Skin of body (tissue), 2 donors: ENCODE measurements around the gene TIMM29. TPM values are rescaled to one million over a fixed set of nuclear protein-coding genes. Genes with fewer than 3 reads are reported as not detected.

ENCODE experiments used
- DNase-seq: peaks from one replicate; lab custom pipeline; 2025; lab: John Stamatoyannopoulos, UW
- total RNA-seq: library from RNA; depleted of rRNA; stranded (reverse); fragments of >200 nt; gene quantifications from one replicate; pipeline ENCODE4 v1.2.3, GENCODE V29; 2014

TIMM29 gene
- total RNA-seq, result 16.3 TPM

- peak; percentile 97 for DNase-seq
Measured at GRCh38 chr19:10928563-10929401, at the start of gene TIMM29, which contains the start of gene YIPF2. TIMM29 (plus strand) TSS chr19:10928811; CDS start chr19:10928823, 12 bp downstream. YIPF2 (minus strand) TSS chr19:10928639; CDS start chr19:10928410, 229 bp downstream.

DNA sequence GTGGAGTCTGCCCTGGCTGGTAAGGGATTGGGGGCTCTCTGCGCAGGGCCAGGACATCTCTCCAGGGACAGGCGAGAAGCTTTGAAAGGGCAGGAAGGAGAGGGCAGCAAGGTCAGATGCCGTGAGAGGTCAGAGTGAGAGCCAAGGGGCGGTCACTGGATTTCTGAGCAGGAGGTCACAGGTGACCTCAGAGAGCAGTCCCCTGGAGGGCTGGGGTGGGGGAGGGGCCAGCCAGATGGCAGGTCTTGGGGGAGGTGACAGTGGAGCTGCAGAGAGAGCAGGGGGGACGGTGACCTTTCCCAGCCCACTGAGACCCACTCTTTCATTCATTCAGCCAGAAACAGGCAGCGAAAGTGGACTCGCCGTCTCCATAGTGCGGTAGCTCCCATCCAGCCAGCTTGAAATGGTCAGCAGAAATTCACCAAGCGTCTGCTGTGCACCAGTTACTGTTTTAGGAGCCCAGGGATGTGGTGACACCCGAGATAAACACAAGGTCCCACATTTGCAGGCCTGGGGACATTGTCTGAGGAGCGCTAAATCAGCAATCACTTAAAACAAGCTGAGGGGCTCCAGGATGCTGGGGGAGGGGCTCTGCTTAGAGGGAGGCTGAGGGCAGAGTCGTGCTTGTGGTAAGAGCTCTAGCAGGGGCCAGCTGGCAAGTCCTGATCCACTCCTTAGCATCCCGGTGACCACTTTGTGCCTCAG, 47.1 kb upstream of the TIMM29 start:
- DNase-seq, result no peak

DNA sequence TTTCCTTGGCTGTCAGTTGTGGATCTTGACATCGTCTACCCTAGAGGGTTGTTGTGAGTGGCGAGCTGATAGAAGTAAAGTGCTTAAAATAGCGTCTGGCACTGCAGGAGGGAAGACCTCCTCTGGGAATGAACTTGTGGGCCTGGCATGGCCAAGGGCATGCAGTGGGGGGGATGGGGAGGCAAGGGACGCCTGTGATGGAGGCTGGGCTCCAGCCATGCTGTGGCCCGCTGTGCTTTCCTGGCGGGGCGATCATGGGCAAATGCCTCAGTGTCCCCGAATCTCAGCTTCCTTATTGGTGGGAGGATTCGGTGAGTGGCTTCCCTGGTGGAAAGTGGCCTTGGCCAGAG, 46.5 kb upstream of the TIMM29 start:
- DNase-seq, result no peak

GRCh38 chr19:10884274-10884673, 44.3 kb upstream of the TIMM29 start:
- no peak for DNase-seq

DNA sequence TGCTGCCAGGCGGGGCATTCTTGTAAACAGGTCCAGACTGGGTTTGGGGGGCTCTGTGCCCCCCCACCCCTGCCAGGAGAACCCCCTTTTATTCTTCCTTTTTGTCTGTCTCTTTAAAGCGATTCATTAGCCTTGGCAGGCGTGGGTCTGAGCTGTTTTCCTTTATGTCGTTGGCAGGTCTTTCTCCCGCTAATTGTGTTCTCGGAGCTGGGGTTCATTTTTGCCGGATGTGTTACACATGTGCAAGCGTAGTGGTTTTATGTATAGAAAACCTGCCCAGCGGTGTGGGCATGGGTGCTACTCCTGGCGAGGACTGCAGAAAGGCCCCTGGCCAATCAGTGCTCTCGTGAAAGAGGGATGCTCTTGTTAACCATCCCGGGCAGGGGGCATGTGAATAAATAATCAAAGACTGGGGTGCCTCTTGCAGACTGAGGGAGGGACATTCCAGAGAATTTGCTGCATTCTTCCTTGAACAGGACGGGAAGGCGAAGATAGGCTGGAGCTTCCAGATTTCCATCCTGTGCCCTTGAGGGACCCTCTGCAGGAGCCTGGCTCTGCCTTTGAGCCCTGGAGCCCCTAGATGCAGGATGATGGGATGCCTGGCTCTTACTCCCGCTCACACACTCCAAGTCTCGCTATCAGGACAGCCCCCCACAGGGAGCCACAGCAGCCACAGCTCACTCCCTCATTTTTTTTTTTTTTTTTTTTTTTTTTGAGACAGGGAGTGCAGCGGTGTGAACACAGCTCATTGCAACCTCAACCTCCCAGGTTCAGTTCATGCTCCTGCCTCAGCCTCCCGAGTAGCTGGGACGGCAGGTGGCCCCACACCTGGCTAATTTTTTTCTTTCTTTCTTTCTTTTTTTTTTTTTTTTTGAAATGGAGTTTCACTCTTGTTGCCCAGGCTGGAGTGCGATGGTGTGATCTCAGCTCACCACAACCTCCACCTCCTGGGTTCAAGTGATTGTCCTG, 43.1 kb upstream of the TIMM29 start:
- DNase-seq, result peak; percentile 48

DNA sequence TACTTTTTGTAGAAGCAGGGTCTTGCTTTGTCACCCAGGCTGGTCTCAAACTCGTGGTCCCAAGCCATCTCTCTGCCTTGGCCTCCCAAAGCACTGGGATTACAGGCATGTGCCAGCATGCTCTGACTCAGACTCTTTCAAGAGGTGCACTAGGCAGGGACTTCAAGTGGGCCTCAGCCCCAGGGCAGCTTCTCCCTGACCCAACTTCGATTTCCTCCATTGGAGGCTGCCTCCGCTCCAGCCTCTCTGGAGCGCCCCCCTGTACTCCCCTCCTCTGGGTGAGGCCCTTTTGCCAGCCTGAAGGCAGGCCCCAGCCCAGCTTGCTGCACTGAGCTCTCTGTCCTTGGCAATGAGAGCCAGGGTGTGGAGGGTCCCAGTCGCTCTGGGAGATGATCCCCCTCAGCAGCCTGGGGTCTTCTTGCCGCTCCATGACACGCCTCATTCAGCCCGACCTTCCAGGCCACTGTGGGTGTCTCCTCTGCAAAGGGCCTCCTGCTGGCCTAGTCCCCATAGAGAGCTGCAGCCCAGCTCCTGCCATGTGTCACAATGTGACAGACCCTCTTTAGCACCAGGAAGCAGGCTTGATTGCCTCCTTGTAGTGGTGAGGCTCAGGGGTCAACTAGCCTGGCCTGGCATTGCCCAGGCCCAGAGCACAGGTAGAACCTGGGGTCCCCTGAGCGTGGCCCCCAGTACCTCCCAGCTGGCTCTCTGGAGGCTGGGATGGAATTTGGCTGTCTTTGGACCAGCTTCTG, 40.8 kb upstream of the TIMM29 start:
- DNase-seq, result no peak

DNA sequence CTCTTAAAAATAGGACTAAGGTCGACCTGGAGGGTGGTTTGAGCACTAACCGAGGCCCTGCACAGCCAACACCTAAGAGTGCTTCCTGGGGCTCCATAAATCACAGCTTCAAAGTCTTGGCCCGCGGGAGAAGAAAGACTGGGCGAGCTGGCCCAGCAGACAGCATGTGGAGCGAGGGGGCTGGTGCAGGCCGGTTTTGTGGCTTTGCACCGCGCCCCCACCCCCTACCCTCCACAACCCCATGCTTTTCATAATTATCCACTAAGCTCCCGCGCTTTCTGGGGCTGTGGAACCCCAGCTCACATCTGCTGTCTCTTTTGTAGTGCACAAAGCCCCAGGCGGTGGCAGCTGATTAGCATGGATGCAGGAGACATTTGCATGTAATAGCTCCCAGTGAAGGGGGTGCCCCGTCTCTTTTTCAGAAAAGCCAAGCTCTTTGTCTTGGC, 40.2 kb upstream of the TIMM29 start:
- DNase-seq, result no peak

DNA sequence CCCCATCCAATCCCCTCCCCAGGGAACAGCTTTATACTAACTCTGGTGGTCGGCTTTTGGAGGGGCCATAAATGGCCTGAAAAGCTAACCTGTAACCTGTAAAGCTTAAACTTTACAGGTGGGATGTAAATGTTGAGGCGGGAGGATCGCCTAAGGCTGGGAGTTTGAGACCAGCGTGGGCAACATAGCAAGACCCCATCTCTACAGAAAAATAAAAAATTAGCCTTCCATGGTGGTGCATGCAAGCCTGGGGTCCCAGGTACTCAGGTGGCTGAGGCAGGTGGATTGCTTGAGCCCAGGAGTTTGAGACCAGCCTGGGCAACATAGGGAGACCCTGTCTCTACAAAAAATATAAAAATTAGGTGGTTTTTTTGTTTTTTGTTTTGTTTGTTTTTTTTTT, 38.7 kb upstream of the TIMM29 start:
- no peak for DNase-seq

DNA sequence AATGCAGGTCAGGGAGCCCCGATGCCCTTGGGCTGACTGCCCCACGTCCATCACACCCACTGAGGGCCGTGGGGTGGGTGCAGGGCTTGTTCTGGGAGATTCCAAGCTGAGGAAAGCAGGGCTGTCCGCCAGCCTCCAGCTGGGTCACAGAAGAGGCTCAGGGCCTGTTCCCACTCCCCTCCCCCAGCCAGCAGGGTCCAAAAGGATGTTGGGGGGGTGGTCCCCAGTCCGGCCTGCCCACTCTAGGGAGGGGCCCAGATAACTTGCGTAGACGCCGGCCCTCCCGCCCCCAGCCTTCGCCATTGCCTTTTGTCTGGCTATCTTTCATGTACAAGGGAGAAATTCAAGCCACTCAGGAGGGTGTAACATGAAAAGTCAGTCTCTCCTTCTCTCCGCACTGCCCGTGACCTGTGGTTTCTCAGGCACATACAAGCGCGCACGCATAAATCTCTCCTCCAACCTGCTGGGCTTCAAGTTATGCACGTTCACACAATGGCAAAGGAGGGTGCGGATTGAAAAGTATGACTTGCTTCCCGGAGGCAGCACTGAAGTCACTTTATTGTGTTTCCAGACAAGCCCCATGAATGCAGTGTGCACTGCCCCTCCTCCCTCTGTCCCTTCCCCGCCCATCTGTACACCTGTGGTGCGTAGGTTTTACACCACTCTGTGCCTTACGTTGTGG, 37.1 kb upstream of the TIMM29 start:
- no peak for DNase-seq

GRCh38 chr19:10892256-10892655, 36.4 kb upstream of the TIMM29 start:
- DNase-seq, result no peak

DNA sequence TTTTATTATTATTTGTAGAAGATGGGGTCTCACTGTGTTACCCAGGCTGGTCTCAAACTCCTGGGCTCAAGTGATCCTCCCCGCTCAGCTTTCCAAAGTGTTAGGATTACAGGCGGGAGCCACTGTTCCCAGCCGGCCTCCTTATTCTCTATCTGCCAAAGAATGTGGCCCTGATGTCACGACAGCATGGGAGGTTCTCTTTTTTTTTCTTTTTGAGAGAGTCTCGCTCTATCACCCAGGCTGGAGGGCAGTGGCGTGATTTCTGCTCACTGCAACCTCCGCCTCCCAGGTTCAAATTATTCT, 33.7 kb upstream of the TIMM29 start:
- DNase-seq, result no peak

- no peak for DNase-seq
Measured at GRCh38 chr19:10895363-10895762, 33.2 kb upstream of the TIMM29 start.

DNA sequence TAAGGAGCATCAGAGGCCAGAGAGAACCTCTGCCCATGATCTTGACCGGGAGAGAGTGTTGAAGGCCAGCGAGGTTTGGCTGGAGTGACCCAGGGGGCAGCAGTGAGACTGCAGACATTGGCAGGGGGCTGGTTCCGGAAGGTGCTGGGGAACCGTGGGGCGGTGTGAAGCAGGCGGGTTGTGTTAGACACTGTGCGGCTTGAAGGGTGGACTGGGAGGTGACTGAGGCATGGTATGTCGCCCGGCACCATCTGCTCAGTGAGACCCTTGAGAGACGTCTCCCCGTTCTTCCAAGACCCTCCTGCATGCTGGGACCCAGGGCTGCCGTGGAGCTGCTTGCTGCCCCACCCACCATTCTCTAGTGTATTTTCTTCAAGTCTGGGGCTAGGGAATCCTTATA, 32.7 kb upstream of the TIMM29 start:
- no peak for DNase-seq

DNA sequence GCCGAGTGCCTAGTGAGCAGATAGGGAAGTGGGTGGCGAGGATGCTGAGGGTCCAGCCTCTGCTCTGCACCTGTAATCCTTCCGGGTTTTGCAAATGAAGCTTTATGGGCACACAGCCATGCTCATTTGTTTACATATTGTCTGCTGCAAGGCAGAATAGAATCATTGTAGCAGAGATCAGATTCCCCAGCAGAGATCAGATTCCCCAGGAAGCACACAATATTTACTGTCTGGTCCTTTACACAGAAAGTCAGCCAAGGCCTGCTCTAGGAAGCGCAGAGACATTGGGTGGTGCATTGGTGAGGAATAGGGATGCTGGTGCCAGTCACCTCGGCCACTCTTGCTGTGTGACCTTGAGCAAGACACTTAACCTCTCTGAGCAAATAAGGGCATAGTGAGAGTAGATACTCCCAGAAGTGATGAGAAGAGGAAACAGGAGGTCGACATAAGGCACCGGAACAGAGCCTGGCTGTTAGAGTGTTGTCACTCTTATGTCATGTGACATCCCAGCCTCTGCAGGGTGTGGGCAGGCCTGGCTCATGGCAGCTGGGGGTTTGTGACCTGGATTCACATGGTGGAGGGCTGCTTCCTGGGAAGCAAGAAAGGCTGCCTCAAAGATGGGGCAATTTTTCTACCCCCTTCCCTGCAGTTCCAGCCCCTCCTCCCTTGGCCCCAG, 31.6 kb upstream of the TIMM29 start:
- no peak for DNase-seq

DNA sequence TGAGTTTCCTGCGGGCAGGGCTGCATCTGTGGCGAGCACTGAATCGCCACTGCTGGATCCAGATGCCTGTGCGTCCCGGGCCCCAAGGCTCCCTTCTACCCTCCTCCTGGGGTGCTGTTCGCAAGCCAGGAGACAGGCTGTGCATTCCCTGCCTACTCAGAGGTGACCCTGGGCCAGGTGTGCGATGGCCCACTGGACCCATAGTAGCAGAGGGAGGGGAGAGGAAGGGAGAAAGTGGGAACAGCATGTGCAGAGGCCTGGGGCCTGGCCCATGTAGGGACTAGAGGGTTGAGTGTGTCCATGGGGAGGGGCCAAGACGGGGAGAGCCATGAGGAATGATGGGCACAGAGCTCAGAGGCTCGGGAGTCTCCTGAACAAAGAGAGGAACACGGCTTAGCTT, 30.0 kb upstream of the TIMM29 start:
- no peak for DNase-seq

DNA sequence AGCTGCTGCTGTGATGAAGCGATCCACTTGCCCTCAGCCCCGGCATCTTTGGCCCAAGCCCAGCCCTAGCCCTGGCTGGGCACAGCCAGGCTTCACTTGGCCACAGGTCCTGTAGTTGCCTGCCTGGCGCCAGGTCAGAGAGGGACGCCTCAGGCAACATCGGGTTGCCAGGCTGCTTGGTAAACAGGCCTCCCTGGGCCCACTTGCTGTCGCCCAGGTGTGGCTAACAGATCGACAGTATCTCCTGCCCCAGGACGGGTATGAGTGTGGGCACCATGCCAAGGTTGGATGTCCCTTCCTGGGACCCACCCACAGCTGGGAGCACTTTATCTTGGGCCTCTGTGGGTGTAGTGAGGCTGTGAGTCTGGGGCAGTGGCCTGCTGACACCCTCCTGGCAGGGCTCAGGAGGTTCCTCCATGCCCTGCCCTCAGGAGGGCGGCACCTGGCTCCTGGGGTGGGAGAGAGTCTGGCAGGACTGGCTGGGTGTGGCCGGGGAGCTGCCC, 29.4 kb upstream of the TIMM29 start:
- no peak for DNase-seq

- no peak for DNase-seq
Measured at GRCh38 chr19:10907925-10908324, 20.7 kb upstream of the TIMM29 start.

- no peak for DNase-seq
Measured at GRCh38 chr19:10908380-10908960, 20.1 kb upstream of the TIMM29 start.
